WTC11 (cell line): ENCODE data around the gene EIF4G3.

Experiments used
- ATF1 ChIP-seq: sonication (generic); formaldehyde crosslinking; IDR thresholded peaks from 2 replicates; pipeline ENCODE4 v1.8.1; 2023; ENCODE audit warnings: mild to moderate bottlenecking, moderate library complexity, missing genetic modification reagents
- CBFB ChIP-seq: sonication (generic); formaldehyde crosslinking; IDR thresholded peaks from 2 replicates; pipeline ENCODE4 v1.8.1; 2022; ENCODE audit warnings: mild to moderate bottlenecking, low read depth, missing genetic modification reagents
- E2F4 ChIP-seq: sonication (generic); formaldehyde crosslinking; IDR thresholded peaks from 2 replicates; pipeline ENCODE4 v1.8.1; 2022; ENCODE audit warnings: low read depth, mild to moderate bottlenecking, moderate library complexity, missing genetic modification reagents, borderline replicate concordance
- ETV6 ChIP-seq: sonication (generic); formaldehyde crosslinking; IDR thresholded peaks from 2 replicates; pipeline ENCODE4 v1.8.1; 2022; ENCODE audit warnings: mild to moderate bottlenecking, missing genetic modification reagents
- FOXK1 ChIP-seq: sonication (generic); formaldehyde crosslinking; IDR thresholded peaks from 2 replicates; pipeline ENCODE4 v1.8.0; 2022; ENCODE audit warnings: mild to moderate bottlenecking, moderate library complexity, missing genetic modification reagents
- GTF2I ChIP-seq: fragments of 250-450 bp; sonication (Bioruptor Pico); conservative IDR thresholded peaks from 2 replicates; pipeline ENCODE4 v1.4.0; 2021; ENCODE audit warnings: mild to moderate bottlenecking
- MYBL2 ChIP-seq: sonication (generic); formaldehyde crosslinking; IDR thresholded peaks from 2 replicates; pipeline ENCODE4 v1.8.1; 2023; ENCODE audit warnings: mild to moderate bottlenecking, moderate library complexity, missing genetic modification reagents
- SMAD3 ChIP-seq: sonication (generic); formaldehyde crosslinking; IDR thresholded peaks from 2 replicates; pipeline ENCODE4 v1.8.0; 2022; ENCODE audit warnings: missing genetic modification reagents, mild to moderate bottlenecking, borderline replicate concordance
- ZNF263 ChIP-seq: sonication (generic); formaldehyde crosslinking; IDR thresholded peaks from 2 replicates; pipeline ENCODE4 v1.8.1; 2022; ENCODE audit warnings: low read depth, mild to moderate bottlenecking, moderate library complexity, missing genetic modification reagents
- TF ChIP-seq, protein P1 (sequence below): sonication (generic); formaldehyde crosslinking; IDR thresholded peaks from 2 replicates; pipeline ENCODE4 v1.8.0; 2022; ENCODE audit warnings: mild to moderate bottlenecking, missing genetic modification reagents
- TF ChIP-seq, protein P2 (sequence below): sonication (generic); formaldehyde crosslinking; IDR thresholded peaks from 2 replicates; pipeline ENCODE4 v1.8.1; 2023; ENCODE audit warnings: mild to moderate bottlenecking, missing genetic modification reagents
- TF ChIP-seq, protein P3 (sequence below): fragments of 200-600 bp; IDR thresholded peaks from 2 replicates; pipeline ENCODE4 v1.8.0; 2022; ENCODE audit warnings: antibody characterized with exemption
- TF ChIP-seq, protein P4 (sequence below): sonication (generic); formaldehyde crosslinking; IDR thresholded peaks from 2 replicates; pipeline ENCODE4 v1.8.1; 2023; ENCODE audit warnings: mild to moderate bottlenecking, missing genetic modification reagents, borderline replicate concordance
- TF ChIP-seq, protein P5 (sequence below): sonication (generic); formaldehyde crosslinking; IDR thresholded peaks from 2 replicates; pipeline ENCODE4 v1.8.1; 2023; ENCODE audit warnings: mild to moderate bottlenecking, missing genetic modification reagents, moderate library complexity

DNA sequence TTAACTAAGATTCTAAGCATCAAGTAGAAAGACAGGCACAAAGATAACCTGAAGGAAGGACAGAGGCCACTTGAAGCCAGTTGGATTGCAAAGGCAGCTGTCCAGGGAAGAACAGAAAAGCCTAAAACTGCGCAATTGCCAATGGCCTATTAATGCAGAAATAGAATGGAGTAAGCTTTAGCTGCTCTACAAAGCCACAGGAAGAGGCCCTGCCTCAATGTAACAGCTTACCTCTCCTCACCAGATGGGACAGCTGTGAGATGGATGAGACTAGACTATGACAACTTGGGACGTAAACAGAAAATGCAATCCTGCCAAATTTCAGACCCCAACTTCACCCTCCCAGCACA is 176.5 kb downstream of the EIF4G3 start:
- TF ChIP-seq ETV6 = no peak
- TF ChIP-seq, protein P1, sequence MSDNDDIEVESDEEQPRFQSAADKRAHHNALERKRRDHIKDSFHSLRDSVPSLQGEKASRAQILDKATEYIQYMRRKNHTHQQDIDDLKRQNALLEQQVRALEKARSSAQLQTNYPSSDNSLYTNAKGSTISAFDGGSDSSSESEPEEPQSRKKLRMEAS = no peak
- TF ChIP-seq, protein P2, sequence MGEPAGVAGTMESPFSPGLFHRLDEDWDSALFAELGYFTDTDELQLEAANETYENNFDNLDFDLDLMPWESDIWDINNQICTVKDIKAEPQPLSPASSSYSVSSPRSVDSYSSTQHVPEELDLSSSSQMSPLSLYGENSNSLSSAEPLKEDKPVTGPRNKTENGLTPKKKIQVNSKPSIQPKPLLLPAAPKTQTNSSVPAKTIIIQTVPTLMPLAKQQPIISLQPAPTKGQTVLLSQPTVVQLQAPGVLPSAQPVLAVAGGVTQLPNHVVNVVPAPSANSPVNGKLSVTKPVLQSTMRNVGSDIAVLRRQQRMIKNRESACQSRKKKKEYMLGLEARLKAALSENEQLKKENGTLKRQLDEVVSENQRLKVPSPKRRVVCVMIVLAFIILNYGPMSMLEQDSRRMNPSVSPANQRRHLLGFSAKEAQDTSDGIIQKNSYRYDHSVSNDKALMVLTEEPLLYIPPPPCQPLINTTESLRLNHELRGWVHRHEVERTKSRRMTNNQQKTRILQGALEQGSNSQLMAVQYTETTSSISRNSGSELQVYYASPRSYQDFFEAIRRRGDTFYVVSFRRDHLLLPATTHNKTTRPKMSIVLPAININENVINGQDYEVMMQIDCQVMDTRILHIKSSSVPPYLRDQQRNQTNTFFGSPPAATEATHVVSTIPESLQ (CRISPR knock-in tag) = no peak
- no peak for TF ChIP-seq ZNF263 (CRISPR knock-in tag)
- no peak for TF ChIP-seq FOXK1 (CRISPR knock-in tag)
- TF ChIP-seq, protein P3, sequence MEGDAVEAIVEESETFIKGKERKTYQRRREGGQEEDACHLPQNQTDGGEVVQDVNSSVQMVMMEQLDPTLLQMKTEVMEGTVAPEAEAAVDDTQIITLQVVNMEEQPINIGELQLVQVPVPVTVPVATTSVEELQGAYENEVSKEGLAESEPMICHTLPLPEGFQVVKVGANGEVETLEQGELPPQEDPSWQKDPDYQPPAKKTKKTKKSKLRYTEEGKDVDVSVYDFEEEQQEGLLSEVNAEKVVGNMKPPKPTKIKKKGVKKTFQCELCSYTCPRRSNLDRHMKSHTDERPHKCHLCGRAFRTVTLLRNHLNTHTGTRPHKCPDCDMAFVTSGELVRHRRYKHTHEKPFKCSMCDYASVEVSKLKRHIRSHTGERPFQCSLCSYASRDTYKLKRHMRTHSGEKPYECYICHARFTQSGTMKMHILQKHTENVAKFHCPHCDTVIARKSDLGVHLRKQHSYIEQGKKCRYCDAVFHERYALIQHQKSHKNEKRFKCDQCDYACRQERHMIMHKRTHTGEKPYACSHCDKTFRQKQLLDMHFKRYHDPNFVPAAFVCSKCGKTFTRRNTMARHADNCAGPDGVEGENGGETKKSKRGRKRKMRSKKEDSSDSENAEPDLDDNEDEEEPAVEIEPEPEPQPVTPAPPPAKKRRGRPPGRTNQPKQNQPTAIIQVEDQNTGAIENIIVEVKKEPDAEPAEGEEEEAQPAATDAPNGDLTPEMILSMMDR = no peak
- TF ChIP-seq ATF1 = no peak
- TF ChIP-seq, protein P4, sequence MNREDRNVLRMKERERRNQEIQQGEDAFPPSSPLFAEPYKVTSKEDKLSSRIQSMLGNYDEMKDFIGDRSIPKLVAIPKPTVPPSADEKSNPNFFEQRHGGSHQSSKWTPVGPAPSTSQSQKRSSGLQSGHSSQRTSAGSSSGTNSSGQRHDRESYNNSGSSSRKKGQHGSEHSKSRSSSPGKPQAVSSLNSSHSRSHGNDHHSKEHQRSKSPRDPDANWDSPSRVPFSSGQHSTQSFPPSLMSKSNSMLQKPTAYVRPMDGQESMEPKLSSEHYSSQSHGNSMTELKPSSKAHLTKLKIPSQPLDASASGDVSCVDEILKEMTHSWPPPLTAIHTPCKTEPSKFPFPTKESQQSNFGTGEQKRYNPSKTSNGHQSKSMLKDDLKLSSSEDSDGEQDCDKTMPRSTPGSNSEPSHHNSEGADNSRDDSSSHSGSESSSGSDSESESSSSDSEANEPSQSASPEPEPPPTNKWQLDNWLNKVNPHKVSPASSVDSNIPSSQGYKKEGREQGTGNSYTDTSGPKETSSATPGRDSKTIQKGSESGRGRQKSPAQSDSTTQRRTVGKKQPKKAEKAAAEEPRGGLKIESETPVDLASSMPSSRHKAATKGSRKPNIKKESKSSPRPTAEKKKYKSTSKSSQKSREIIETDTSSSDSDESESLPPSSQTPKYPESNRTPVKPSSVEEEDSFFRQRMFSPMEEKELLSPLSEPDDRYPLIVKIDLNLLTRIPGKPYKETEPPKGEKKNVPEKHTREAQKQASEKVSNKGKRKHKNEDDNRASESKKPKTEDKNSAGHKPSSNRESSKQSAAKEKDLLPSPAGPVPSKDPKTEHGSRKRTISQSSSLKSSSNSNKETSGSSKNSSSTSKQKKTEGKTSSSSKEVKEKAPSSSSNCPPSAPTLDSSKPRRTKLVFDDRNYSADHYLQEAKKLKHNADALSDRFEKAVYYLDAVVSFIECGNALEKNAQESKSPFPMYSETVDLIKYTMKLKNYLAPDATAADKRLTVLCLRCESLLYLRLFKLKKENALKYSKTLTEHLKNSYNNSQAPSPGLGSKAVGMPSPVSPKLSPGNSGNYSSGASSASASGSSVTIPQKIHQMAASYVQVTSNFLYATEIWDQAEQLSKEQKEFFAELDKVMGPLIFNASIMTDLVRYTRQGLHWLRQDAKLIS = no peak
- TF ChIP-seq MYBL2 = no peak
- no peak for TF ChIP-seq GTF2I (CRISPR knock-in tag)
- no peak for TF ChIP-seq SMAD3 (CRISPR knock-in tag)
- TF ChIP-seq, protein P5, sequence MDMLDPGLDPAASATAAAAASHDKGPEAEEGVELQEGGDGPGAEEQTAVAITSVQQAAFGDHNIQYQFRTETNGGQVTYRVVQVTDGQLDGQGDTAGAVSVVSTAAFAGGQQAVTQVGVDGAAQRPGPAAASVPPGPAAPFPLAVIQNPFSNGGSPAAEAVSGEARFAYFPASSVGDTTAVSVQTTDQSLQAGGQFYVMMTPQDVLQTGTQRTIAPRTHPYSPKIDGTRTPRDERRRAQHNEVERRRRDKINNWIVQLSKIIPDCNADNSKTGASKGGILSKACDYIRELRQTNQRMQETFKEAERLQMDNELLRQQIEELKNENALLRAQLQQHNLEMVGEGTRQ (CRISPR knock-in tag) = no peak
- no peak for TF ChIP-seq E2F4 (CRISPR knock-in tag)
- no peak for TF ChIP-seq CBFB
